Transverse colon (tissue), 4 donors: ENCODE results near the gene PDZD2.

Experiments
- EP300 ChIP-seq: sonication (generic); formaldehyde crosslinking; IDR thresholded peaks from one replicate; pipeline ENCODE4 v1.6.1; 2017; ENCODE audit warnings: antibody characterized with exemption, low read depth
- POLR2A ChIP-seq: fragments of 450-650 bp; IDR thresholded peaks from one replicate; pipeline ENCODE4 v1.6.1; 2016; ENCODE audit warnings: antibody characterized with exemption, mild to moderate bottlenecking, moderate library complexity
- POLR2AphosphoS5 ChIP-seq, 3 donors: sonication (generic); formaldehyde crosslinking; IDR thresholded peaks; one replicate each; pipeline ENCODE4 v1.6.1; 2016; ENCODE audit warnings: antibody characterized with exemption in 3 of 3
- TF ChIP-seq, protein P1 (sequence below), 5 experiments: fragments of 200-600 bp in 3 of 5; fragments of 450-650 bp in 2 of 5; sonication (generic) in 3 of 5; IDR thresholded peaks; 1 replicate in 2 of 5; 2 replicates in 3 of 5; pipeline ENCODE4 v1.5.1; 2016 to 2017; ENCODE audit warnings: antibody characterized with exemption in 5 of 5, inconsistent platforms in 3 of 5, mild to moderate bottlenecking in 2 of 5, moderate library complexity in 1 of 5

DNA sequence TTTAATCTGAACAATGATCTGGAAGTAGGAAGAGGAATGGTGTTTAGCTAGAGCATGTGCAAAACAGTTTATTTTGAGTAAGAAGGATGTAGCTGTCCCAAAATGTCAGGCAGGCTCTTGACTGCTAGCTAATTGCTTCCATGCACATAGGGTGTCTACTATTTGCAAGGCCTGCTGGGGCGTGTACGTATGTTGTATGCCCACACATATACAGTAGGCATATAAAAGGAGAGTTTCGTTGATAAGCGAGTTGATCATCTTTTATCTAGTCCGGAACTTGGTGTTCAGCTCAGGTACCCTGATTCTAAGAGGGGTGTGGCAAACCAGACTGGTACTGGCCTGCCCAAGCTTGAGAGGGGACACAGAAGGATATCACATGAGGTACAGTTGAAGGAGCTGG is 358.0 kb downstream of the PDZD2 start:
- TF ChIP-seq POLR2A (no peak), EP300 (no peak), POLR2AphosphoS5 (IDR thresholded peaks at IDR 0.05) (no peak)
- TF ChIP-seq, protein P1, sequence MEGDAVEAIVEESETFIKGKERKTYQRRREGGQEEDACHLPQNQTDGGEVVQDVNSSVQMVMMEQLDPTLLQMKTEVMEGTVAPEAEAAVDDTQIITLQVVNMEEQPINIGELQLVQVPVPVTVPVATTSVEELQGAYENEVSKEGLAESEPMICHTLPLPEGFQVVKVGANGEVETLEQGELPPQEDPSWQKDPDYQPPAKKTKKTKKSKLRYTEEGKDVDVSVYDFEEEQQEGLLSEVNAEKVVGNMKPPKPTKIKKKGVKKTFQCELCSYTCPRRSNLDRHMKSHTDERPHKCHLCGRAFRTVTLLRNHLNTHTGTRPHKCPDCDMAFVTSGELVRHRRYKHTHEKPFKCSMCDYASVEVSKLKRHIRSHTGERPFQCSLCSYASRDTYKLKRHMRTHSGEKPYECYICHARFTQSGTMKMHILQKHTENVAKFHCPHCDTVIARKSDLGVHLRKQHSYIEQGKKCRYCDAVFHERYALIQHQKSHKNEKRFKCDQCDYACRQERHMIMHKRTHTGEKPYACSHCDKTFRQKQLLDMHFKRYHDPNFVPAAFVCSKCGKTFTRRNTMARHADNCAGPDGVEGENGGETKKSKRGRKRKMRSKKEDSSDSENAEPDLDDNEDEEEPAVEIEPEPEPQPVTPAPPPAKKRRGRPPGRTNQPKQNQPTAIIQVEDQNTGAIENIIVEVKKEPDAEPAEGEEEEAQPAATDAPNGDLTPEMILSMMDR (IDR thresholded peaks at IDR 0.05), result no peak
